ENCODE data around the gene LARP1.

GRCh38 chr5:154779105-154779504 lies 23.9 kb downstream of the LARP1 start:
- TF ChIP-seq CTCF (conservative IDR thresholded peaks at IDR 0.05) (no peak), ZFX (IDR thresholded peaks at IDR 0.05) (no peak)
